ENCODE results near the gene IMPDH1.

GRCh38 chr7:128415217-128415785, 5.5 kb upstream of the IMPDH1 start:
- no peak for TF ChIP-seq CTCF (IDR thresholded peaks at IDR 0.05; ENCODE audit: low read depth, low read length)
- TF ChIP-seq EZH2phosphoT487 (IDR thresholded peaks at IDR 0.05; ENCODE audit: low read depth), result no peak
